Activated CD8-positive, alpha-beta memory T cell treated with anti-CD3 and anti-CD28 coated beads, Interleukin-2, amount 50 U/mL, for 4 hours (primary cell): Measurements from ENCODE around the gene CUL5.

Source experiments
- DNase-seq: peaks from one replicate; pipeline ENCODE4 v3.0.0-alpha.2; 2020

CUL5 gene

GRCh38 chr11:108008656-108009496 lies at the start of gene CUL5:
TSS of gene CUL5 (plus strand) at chr11:108008898. CDS start at chr11:108009349, 451 bp downstream.
- DNase-seq: peak; percentile 92

DNA sequence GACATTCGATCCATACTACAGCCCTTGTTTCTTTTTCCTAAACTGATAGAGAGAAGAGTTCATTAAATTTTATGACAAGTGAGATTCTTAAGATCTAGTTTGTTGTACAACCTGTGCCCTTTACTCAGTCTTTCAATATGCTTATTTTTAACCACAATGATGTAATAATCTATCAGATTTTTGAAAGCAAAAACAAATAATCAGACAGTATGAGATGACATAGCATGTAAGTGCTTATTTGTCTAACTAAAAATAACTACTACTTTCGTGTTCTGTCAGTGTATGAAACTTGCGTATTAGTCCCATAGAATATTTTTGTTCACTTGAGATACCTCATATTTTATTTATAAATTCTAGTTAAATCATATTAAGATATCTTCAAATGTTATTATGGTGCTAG lies 47.2 kb upstream of the CUL5 start:
- no peak for DNase-seq

- DNase-seq: no peak
Observed at GRCh38 chr11:107962181-107962580, 46.5 kb upstream of the CUL5 start.

GRCh38 chr11:107963091-107963490 lies 45.6 kb upstream of the CUL5 start:
- no peak for DNase-seq

DNA sequence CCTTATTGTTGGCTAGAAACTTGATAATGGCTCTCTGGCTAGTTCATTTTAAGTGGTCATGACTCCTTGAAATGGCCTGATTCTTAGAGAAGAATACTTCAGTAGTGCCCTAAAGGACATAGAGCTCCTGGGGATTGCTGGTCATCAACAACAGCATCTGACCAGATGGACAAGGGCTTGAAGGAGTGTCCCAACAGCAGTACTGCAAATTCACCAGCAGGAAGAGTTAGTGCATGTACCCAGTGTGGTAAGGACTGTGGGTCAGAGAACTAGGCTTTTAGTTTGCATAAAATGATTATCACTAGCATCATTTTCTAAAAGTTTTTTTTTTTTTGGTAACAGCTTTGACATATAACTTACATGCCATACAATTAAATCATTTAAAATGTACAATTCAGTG lies 39.5 kb upstream of the CUL5 start:
- no peak for DNase-seq

- no peak for DNase-seq
Observed at GRCh38 chr11:107970049-107970448, 38.6 kb upstream of the CUL5 start.

DNA sequence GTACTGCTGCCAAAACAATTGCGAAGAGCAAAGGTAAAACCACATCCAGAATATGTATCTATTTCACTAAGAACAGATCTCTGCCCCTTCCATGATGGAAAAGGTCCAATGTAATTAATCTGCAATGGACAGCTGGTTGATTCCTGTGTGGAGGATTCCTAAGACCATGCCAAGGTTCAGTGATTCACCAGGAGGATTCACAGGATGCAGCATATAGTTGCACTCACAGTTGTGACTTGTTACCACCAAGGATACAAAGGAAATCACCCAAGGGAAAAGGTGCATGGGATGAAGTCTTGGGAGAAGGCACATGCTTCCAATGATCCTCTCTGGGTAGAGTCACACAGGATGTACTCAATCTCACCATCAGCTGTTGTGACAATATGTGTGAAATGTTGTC lies 35.1 kb upstream of the CUL5 start:
- DNase-seq: no peak

GRCh38 chr11:107988397-107989158 lies 20.1 kb upstream of the CUL5 start:
- DNase-seq: no peak

GRCh38 chr11:107991868-107992414 lies 16.8 kb upstream of the CUL5 start:
- DNase-seq: no peak

GRCh38 chr11:107996006-107996776 lies 12.5 kb upstream of the CUL5 start:
- DNase-seq: no peak

GRCh38 chr11:107998761-107999160 lies 9.9 kb upstream of the CUL5 start:
- DNase-seq: no peak

- DNase-seq: peak; percentile 25
Observed at GRCh38 chr11:107999759-108000455, 8.8 kb upstream of the CUL5 start.

GRCh38 chr11:108002476-108002875 lies 6.2 kb upstream of the CUL5 start:
- no peak for DNase-seq

DNA sequence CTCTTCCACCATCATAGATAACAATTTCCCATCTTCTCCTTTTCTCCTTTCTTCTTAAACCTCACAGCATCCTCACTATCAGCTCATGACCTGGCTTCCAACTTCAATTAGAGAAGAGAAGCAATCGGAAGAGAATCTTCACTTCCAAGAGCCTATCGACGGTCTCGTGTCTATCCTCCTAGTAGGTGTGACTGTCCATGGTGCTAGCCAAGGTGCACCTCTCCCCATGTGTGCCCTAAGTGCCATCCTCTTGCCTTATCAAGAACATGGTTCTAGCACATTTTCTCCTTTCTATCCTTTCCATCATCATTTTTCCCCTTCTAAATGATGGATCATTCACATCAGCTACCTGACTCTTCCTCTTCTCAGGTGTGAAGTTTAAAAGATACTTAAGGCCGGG lies 5.1 kb upstream of the CUL5 start:
- DNase-seq: no peak

DNA sequence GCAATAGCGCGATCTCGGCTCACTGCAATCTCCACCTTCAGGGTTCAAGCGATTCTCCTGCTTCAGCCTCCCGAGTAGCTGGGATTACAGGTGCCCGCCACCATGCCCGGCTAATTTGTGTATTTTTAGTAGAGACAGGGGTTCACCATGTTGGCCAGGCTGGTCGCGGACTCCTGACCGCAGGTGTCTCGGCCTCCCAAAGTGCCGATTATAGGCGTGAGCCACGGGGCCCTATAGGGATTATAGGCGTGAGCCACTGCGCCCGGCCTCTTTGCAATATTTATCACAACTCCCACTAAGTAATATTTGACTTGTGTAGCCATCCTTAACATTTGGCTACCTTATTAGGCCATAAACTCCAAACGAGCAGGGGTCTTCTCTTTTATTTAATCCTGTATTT lies 879 bp upstream of the CUL5 start:
- DNase-seq: no peak

DNA sequence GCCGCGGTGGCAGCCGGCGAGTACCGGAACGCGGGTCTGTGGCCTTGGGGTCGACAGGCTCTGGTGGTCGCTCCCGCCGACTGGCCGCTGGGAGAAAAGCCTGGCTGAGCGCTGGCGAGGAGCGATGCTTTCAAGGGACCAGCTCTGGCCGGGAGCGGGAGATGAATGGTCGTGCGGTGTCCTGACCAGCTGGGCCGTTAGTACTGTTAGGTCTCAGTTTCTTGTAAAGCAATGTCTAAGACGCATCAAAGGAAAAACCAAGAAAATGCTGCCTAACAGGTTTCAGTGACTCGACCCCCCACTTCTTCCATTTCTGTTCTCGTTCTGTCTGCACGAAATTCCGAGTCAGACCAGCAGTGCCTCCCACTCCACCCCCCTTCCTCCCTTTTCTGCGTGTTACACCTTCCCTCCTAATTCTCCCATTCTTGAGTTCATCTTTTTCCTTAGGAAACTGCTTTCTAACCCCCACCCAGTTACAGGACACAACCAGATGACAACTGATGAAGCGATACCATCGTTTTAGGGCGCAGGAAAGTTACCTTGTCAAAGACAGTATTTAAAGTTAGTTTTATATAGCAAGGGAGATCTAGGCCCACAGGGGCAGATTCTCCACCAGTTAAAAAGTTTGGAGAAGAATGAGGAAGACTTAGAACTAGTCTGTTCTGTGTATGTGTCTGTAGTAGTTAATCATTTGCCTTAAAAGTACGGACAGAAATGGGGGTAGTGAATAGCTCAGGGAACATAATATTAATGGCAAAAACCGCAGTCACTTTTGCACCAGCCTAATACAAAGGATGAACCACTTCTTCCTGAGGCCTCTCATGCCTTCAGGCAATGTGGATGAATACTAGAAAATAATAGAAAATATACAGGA lies 1.0 kb downstream of the CUL5 start:
- DNase-seq: no peak

- DNase-seq: no peak
Observed at GRCh38 chr11:108012139-108012725, 3.5 kb downstream of the CUL5 start.

- DNase-seq: no peak
Observed at GRCh38 chr11:108016647-108017046, 7.9 kb downstream of the CUL5 start.

GRCh38 chr11:108018708-108019107 lies 10.0 kb downstream of the CUL5 start:
- no peak for DNase-seq

DNA sequence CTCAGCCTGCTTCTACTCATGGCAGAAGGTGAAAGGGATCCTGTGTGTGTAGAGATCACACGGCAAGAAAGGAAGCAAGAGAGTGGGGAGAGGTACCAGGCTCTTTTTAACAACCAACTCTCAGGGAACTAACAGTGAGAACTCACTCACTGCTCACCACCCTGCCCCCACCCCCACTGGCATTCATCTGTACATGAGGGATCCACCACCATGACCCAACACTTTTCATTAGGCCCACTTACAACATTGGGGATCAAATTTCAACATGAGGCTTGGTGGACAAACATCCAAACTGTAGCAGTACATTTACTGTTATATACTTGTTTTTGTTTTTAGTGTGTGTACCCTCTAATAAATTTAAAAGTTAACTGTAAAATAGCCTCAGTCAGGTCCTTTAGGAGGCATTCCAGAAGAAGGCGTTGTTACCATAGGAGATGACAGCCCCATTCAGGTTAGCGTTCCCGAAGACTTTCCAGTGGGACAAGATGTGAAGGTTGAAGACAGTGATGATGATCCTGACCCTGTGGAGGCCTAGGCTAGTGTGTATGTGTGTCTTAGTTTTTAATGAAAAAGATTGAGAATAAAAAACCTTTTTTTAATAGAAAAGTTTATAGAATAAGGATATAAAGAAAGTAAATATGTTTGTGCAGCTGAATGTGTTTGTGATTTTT lies 11.3 kb downstream of the CUL5 start:
- no peak for DNase-seq
